ENCODE measurements around the gene LAMP5.

The LAMP5 gene

DNA sequence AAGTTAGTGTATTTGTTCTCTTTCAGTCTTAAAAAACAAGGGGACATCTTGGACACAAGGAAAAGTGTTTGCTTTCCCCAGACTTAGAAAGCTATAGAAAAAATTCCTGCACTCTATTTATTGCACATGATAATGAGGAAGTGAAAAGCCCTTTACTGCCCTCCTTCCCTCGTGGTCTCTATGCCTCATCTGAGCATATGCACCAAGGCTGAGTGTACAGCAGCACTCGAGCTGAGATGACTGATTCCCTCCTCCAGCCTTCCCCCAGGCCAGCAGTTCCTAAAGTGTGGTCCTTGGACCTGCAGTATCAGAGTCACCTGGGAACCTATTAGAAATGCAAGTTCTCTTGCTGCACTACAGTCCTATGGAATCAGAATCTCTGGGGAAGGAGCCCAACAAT lies 14.3 kb upstream of the LAMP5 start:
- no peak for DNase-seq (ENCODE audit: low read depth in 3 of 3)

DNA sequence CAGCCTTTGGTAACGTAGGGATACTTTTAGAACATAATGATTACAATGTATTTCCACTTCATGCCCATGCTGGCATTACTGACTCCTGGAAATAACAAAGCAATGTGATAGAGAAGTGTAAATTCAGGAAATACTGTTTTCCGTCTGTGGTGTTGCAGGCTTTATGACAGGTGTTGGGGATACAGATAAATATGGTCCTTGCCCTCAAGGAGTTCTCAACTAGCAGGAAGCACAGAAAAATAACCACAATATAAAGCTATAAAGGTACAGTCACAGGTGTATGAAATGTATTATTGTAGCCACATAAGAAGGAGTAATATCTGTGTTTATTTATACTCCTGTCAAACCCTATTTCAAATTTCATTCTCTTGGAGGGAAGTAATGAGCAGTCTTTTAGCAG lies 12.9 kb upstream of the LAMP5 start:
- DNase-seq (ENCODE audit: low read depth in 3 of 3): no peak

DNA sequence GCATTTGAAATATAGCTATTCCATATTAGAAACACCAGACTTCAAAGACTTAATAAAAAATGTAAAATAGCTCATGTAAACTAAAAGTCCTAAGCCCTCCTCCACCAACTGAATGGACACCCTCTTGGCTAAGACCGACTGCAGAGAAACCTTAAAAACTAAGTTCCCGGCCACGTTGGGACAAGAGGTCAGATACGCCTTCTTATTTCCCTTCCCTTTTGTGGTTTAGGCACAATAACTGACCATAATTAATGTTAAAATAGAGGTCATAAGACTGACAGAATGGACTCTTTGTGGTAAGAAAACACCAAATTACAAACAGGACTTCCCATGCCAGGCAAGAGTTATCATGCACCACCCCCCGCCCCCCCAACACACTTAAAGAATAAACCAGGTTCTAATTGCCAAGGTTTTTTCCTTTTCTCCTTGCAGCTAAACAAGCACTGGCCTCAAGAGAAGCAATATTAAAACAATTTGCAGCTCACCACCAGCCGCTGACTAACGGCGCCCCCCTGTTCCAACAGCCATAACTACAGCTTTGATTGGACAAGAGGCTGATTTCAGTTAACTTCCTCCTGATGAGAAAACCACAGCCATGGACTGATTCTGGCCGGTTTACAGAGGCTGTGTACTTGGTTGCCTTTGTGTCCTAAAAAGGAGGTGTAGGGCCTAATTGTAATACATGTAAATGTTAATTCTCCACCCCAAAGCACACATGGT lies 10.7 kb upstream of the LAMP5 start:
- no peak for DNase-seq (ENCODE audit: low read depth in 3 of 3)

DNA sequence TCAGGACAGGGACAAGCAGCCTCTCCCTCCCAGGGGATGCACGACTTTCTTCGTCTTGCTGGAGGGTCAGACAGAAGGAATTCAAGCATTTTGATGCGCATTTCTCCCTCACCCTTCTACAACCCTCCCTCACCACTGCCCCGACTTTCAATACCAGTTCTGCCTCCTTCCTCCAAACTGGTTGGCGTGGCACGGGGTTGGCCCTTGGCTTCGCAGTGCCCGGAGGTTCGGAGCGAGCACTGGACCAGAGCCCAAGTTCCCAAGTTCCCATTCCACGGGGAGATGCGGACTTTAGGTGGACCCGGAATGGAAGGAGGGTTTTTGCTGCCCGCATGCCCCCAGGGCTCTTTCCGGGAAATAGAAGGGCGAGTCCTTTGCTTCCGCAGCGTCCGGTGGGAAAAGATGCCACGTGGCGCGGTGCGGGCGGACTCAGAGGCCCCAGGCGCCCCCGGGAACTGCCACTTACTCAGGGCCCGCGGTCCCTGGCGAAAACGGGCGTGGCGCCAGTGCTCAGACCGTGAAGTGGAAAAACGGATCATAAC lies 8.0 kb upstream of the LAMP5 start:
- no peak for DNase-seq (ENCODE audit: low read depth in 3 of 3)

DNA sequence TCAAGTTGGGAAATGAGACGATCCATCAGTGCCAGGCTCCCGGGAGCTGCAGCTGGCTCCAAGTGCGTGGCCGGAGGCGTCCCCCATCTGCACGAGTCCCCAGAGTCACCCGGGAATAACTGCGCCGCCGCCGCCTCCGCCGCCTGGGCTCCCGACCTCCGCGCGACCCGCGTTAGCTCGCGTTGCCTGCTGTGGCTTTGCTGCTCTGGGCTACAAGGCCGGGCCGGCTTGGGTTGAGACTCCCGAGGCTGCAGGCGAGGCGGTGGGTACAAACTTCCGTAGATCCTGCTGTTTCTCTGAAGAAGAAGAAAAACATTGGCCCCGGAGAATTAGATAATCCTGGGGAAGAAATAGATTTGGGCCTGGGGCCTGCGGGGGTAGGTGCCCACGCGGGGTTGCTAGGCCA lies 7.4 kb upstream of the LAMP5 start:
- no peak for DNase-seq (ENCODE audit: low read depth in 3 of 3)

DNA sequence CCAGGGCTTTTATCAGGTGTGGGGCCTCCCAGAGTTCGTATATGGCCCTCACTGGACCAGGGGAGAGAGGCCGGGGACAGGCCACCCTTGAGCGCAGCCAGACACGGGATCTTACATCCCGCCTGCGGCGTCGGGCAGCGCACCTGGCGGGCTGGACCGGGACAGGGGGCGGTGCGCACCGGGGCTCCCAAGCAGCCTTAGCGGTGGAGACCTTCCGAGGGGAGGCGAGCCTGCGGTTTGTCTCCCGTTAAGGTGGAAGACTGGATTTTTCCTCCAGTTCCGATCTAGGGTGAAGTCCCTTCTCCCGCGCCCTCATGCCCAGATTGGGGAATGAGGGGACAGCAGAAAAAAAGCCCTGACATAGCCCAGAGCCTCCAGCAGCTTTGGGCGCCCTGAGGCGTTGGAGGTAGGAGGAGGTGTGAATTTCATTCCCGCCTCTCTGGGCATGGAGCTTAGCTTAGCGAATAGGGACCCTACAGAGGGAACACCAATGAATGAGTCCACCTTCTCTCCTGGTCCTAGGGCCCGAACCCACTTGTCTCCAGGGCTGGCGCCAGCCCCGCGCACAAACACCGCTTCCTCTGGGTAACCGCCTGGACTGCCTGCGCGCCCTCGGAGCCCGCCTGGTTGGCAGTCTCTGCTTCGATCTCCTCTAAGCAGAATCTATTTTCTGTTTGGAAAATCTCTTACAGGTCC lies 6.7 kb upstream of the LAMP5 start:
- DNase-seq (ENCODE audit: low read depth in 3 of 3): no peak

DNA sequence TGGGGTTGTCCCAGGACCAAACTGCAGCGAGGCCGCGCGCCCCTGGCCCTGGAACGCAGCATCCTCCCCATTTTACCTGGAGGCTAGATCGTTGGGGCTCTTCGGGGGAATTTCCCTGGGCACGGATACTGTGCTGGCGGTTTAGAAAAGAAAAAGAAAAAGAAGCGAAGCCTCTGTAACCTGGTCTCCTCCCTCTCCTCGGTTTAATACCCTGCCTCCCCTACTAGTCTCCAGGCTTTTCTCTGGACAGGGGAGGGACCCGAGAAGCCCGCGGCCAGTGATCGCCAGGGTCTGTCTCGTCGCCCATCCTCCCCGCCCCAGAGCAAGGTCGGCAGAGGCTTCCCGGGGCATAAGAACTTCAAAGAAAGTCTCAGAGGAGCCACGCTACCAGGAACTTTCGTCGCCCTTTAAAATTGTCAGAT lies 6.1 kb upstream of the LAMP5 start:
- DNase-seq (ENCODE audit: low read depth in 3 of 3): no peak

DNA sequence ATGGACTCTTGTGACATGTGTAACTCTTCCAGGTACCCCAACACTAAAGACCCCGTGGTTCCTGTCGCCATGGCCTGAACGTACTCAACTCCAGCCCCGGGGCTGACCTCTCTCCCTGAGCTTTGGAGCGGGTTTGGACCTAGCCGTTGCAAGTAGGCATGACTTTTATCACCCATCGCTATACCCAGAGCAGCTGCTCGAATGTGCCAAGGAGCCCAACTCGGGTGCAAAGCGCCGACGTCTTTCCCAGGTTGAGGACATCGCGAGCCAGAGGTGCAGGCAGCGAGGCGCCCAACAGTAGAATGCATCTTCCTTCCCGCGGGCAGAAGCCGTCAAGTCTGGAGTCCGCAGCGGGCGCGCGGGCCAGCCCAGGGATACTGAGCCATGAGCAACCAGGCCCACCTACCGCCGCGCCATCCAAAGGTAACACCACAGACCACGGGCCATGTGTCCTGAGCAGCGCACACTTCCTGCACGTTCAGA lies 5.7 kb upstream of the LAMP5 start:
- DNase-seq (ENCODE audit: low read depth in 3 of 3): no peak

DNA sequence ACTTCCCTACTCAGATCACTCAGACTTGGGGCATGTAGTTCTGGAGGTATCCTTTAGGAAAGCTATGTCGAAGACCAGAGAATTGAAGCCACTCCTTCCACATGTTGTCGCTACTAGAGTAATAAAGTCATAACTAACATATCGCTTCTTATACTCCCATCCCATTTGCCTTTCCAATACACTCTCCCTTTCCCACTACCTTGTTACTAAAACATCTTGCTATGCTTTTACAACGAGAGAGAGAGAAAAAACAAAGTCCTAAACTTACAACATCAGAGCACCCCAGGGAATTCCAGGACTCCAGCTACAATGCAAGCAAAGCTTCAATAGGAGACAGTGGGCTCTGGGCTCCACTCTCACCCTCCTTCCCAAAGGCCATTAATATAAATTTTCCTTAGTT lies 5.1 kb upstream of the LAMP5 start:
- no peak for DNase-seq (ENCODE audit: low read depth in 3 of 3)

DNA sequence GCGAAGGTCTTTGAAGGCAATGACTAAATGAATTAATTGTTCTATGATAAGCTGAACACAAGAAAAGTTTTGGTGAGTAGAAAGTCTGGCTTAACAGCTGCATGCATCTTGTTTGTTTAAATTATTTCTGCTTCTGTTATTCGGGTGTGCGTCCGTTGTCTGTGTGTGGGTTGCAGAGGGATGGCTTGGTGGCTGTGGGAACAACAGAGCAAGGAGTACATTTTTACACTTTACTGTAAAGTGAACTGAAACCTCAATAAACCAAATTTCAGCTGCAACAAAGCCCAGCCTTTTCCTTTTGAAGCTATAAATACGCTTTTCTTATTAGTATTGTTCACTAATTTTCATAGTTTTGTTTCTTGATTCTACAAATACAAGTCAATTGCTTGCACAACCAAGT lies 3.5 kb upstream of the LAMP5 start:
- no peak for DNase-seq (ENCODE audit: low read depth in 3 of 3)

DNA sequence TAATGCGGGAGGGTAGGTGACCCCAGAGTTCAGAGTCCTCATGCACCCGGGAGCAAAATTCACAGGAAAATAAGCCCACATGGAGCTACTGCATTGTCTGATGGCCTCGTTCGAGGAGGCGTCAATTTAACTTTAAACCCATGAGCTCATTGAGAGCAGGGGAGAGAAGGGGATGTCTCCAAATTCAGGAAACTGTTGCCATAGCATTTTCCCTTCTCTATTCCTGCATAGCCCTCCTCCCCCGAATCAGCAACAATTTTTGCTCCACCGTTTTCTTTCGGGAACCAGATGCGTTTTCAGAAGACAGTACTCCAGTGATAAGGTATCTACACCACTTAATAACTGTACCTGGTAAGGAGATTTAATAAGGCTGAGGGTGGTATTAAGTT lies 324 bp upstream of the LAMP5 start:
- no peak for DNase-seq (ENCODE audit: low read depth in 3 of 3)

DNA sequence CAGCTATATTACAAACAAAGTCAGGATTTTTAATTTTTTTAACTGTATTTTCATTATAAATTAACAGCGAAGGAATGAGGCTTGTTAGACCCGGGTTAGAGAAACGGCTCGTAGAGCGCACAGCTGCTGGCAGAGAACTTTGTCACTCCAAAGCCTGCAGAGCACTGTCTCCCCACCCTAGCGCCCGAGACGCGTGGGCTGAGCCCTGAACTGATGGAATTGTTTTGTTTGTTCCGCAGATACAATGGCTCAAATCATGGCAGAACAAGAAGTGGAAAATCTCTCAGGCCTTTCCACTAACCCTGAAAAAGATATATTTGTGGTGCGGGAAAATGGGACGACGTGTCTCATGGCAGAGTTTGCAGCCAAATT lies 810 bp downstream of the LAMP5 start:
- no peak for DNase-seq (ENCODE audit: low read depth in 3 of 3)

DNA sequence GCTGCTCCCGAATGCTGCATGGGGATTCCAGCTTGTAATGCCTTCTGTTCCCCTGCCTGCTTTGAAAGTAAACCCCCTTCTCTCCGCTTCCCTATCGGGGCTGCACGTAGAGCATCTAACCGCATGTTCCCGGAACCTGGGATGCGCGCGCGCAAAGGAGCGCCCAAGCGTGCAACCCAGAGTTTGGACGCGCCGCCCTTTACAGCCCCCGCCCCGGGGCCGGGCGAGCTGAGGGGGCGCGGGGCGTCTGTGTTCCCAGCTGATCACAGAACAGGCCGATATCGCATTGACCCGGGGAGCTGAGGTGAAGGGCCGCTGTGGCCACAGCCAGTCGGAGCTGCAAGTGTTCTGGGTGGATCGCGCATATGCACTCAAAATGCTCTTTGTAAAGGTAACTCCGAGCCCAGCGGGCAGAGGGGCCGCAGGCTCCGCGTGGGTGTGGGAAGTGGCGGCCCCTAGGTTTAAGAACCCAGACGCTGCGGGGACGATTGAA lies 1.4 kb downstream of the LAMP5 start:
- no peak for DNase-seq (ENCODE audit: low read depth in 3 of 3)

DNA sequence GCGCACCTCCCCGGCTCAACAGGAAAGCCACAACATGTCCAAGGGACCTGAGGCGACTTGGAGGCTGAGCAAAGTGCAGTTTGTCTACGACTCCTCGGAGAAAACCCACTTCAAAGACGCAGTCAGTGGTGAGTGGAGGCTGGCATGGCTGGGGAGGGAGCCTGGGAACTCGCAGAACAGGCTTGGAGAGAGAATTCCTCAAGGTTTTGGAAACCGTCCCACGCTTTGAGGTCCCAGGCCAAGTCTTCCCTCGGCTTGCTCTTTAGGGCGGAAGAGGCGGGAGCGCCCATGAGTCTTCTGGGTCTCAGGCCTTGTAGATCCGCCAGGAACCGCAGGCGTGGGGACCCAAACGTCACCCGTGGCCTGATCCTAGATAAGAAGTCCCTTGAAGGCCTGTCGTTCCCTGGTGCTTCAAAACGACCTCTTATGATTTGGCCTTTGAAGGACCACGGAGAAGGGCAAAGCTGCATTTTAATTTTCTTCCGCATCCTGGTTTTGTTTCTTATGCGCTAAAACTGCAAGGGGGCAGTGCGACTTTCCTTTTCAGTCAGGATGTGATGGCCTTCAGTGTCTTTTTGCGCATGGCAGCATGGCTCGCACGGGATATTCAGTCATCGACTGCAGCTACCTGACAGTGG lies 2.0 kb downstream of the LAMP5 start:
- DNase-seq (ENCODE audit: low read depth in 3 of 3): no peak

DNA sequence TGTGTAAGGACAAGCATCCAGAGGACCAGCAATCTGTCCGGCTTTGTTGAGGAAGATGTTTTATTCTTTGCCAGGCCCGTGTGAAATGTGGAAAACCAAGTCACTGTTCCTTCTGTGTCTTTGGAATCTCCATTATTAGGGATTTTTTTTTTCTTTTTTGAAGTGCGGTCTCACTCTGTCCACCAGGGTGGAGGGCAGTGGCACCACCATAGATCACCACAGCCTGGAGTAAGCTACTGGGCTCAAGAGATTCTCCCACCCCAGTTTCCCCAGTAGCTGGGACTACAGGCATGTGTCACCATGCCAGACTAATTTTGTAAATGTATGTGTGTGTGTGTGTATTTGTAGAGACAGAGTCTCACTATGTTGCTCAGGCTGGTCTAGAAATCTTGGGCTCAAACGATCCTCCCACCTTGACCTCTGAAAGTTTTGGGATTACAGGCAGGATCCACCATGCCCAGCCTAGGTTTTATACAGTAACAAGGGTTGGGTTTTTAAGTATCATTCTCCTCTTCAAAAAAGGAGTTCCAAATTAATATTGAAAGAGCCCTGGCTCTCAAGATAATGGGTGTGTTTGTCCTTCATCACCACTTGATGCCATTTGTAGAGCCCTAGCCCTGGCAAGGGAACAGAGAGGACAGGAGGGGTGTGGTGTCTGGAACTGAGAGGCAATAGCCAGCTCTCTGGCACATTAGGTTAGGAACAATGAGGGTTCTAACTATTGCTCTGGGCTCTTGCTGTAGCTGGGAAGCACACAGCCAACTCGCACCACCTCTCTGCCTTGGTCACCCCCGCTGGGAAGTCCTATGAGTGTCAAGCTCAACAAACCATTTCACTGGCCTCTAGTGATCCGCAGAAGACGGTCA lies 3.1 kb downstream of the LAMP5 start:
- no peak for DNase-seq (ENCODE audit: low read depth in 3 of 3)

DNA sequence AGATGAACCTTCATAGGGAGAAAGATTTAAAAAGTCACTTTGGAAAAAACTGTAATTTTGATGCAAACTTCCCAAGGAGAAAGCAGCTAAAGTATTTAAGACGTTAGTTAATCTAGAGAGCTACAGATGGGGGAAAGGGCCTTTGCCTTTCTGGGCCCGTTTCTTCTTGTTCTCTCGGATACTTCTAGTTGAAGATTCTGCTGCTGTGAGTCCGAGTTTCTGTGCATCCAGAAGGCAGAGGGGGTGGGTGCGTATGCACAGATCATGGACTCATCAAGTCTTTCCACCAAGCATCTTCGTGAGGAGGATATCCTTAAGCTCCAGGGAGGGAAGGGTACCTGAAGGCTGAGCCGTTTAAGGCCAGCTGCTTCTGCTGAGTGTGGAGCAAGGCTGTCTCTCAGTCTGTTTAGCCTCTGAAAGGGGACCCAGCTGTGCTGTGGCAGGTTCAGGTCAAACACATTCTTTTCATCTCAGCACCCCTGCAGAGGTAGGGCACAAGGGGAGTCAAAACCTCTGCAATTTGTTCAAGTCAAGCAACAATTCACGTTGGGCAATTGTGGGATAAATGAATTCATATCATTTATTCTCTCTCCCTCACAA lies 4.3 kb downstream of the LAMP5 start:
- DNase-seq (ENCODE audit: low read depth in 3 of 3): no peak

DNA sequence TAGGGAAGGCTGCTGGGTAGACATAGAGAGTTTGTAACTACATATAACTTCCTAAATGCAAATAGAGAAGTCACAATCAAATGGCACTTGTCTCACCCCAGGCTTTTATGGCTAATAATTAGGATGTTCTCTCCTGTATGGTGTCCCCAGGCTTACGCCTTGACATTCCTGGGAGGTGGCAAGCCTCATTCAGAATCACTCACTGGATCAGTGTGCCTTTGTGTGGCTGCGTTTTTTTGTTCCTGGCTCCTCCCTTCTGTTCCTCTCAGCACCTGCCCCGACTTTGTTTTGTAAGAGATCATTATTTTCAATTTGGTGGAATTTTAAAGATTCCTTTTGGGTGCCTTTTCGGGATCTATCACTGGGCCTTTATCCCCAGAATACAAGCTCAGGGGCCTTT lies 5.7 kb downstream of the LAMP5 start:
- no peak for DNase-seq (ENCODE audit: low read depth in 3 of 3)

DNA sequence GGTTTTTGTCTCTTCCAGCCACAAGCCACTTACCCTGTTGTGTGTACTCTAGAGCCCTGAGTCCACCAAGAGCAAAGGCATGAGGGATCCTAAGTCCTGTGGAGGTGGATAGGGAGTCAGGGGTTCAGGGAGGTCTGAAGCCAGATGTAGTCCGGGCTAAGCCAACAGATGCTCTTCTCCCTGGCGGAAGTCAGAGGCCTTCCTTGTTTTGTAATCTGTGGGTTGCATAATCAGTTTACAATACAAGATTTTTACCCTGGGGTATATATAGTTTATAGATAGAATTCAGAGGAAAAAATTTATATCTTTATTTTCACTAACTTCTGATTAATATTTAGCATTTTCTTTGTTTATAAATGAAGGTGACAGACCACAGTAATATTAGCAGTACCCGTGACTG lies 9.2 kb downstream of the LAMP5 start:
- no peak for DNase-seq (ENCODE audit: low read depth in 3 of 3)

DNA sequence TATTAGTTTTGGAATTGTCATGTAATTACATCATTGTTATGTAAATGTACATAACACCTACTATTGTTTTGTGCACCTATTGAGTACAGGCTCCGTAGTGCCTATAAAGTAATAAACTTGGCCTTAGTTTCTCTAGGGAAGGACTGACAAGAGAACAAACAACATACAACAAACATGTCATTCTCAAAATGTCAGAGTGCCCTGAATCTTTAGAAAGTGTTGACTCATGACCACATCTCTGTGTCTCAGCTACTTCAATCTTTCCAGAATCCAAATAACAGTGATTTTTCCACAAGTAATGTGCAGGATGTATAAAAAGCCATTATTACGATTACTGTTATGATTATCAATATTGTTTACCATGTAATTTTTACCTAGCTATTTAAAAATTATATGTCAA lies 17.2 kb downstream of the LAMP5 start:
- no peak for DNase-seq (ENCODE audit: low read depth in 3 of 3)

DNA sequence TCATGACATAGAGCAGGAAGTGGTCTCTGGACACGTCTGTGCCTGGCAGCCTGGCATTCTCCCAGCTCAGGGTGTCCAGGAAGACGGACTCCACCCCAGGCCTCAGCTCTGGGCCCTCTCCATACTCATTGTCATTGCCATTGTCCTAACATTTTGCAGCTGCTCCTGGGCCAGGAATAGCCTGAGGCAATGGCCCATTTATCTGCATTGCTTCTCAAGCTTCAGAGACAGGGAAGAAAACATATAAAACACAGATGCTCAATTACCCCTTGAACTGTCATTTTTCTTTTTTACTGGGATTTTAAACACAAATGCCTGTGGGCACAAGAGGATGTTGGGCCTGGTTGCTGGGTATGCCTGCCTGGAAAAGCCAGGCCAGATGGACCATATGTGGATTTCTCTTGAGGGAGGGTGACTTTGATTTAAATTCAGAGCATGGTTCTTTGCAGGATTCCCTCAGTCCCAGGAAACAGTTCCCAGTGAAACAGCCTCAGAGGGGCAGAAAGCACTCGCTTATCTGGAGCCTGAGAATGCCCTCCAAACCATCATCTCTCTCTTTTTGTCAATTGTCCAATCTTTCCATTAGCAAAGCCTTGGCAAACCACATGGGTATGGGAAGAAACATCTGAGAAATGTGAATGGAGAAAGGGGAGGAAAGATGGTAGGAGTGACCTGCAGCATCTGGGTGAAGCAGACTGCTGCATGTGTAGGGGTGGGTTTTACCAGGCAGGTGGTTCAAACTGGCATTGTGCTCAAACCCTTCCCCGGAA lies 17.9 kb downstream of the LAMP5 start:
- no peak for DNase-seq (ENCODE audit: low read depth in 3 of 3)

DNA sequence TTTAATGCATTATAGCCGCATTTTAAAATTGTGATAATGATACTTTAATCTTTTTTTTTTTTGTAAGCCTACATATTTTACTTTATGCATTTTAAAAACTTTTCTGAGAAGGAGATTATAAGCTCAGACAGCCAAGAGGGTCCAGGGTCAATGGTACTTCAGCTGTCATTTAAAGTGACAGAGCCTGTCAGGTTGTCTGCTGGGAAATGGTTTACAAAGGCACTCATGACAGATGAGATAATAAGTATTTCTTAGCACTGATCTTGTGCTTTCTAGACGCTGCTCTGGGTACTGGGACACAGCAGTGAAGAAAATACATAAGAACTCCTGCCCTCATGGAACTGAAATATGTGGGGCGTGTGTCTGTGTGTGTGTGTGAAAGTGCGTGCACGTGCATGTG lies 19.6 kb downstream of the LAMP5 start:
- DNase-seq (ENCODE audit: low read depth in 3 of 3): no peak
